HG03342 (cell line): Measurements from ENCODE around the gene BLNK.

ENCODE experiments used
- ATAC-seq: cut with Tn5 transposase; IDR thresholded peaks from one replicate; pipeline ENCODE4 v1.9.1; 2021; ENCODE audit warnings: mild to moderate bottlenecking, moderate library complexity; ENCODE audit not compliant: unreplicated experiment

Gene BLNK

GRCh38 chr10:96289218-96289910 lies 18.0 kb upstream of the BLNK start:
- no peak for ATAC-seq

GRCh38 chr10:96288151-96288621 lies 16.8 kb upstream of the BLNK start:
- peak; percentile 61 for ATAC-seq

GRCh38 chr10:96287392-96288105 lies 16.2 kb upstream of the BLNK start:
- peak; percentile 68 for ATAC-seq

DNA sequence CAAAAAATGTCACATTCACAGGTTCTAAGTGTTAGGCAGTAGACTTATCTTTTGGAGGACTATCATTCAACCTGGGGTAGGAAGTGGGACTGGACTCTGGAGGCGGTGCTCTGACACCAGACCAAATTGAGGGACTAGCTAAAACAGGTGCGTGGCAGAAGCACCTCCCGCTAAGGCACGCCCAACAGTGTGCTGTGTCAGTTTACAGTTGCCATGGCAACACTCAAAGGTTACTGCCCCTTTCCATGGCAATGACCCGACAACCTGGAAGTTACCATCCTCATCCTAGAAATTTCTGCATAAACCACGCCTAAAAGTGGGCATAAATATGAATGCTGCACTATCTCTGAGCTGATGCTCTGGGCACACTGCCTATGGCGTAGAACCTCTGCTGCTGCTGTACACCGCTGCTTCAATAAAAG lies 14.0 kb upstream of the BLNK start:
- ATAC-seq = no peak

DNA sequence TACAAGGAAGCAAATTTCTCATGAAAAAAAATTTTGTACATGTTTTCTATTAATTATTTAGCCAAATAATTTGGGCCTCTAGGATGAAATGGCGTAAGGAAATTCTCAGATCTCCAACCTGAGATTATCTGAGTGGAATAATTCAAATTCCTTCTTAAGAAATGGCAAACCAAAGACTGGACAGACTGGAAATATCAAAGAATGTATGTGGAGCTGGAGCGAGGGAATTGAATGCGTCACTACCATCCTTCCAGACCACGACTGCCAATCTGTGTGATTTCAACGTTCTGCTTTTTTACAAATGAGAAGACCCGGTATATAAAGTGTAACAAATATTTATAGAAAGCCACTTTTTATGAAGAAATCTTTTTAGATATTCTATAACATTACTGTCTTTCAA lies 12.4 kb upstream of the BLNK start:
- no peak for ATAC-seq

GRCh38 chr10:96283351-96283750 lies 12.0 kb upstream of the BLNK start:
- ATAC-seq = no peak

DNA sequence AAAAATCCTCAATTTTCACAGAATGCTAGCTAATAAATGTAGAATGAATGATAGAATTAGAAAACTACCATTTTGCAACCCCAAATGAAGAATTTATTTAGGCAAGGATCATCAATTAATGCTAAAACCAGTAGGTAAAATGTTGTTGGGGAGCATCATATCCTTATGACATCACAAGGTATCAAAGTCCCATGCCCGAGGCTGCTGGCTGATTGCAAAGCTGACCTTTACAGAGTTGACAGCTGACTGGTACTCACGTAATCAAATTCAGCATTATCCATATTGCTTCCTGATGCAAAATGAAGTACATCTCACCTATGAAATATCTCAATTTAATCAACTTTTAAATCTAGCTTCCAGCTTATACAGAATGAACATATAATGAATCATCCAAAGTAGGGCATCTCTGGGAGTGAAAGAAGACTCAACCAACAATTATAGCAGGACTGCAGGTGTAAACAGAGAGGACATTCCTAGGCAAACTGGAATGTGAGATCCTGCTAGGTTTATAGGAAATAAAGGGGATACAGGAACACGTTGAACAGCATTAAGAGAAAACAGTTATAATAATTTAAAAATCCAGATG lies 10.2 kb upstream of the BLNK start:
- ATAC-seq = no peak

- ATAC-seq = no peak
These were observed 9.5 kb upstream of the BLNK start for GRCh38 chr10:96280859-96281258.

- no peak for ATAC-seq
These were observed 7.8 kb upstream of the BLNK start for GRCh38 chr10:96279191-96279641.

DNA sequence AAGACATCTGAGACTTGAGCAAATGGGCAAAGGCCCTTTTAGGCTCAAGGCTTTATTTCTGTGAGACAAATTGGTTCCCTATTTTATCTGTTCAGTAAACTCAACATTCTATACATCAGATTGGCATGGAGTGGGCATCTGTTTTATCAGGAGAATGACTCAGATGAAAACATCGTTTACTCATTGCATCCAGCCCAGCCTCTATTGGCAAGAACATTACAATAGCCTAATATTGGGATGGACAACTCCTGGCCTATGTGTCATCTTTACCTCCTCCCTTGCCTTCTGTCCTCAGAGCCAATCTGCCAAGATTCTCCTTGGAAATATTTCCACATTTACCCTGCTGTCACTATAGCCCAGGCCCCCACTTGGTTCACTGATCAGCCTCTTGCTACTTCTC lies 5.5 kb upstream of the BLNK start:
- ATAC-seq = no peak

- no peak for ATAC-seq
These were observed 5.1 kb upstream of the BLNK start for GRCh38 chr10:96276426-96276825.

DNA sequence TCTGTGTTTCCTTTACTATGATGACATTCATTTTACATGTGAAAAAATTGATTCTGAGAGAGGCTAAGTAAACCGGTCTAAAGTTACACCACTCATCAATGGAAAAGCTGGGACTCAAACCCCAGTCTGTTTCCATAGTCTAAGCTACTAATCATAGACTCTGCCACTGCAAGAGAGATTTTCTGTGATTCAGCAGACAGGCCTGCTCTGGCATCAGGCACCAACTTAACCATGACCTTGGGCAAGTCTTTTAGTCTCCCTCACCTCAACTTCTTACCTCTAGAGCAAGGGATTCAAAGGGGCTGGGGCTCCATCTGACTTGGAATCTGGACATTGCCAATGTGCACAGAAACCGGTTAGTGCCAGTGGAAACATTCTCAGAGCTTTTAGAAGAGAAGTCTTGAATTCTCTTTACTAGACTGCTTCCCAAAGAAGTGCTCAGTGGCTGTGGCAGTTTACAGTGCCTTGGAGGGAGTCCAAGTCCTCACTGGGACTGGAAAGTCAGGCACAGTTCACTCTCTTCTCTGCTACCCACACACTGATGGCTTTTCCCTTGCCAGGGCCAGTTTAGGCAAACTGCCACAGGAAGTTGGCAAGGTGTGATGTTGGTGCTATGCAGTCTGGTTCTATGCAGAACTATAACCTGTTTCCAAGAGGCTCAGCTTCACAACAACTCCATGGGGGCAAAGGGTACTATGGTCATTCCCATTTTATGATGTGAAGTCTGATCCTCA lies 4.5 kb upstream of the BLNK start:
- no peak for ATAC-seq

- ATAC-seq = peak; percentile 5
These were observed 1.2 kb upstream of the BLNK start for GRCh38 chr10:96272316-96273280.

DNA sequence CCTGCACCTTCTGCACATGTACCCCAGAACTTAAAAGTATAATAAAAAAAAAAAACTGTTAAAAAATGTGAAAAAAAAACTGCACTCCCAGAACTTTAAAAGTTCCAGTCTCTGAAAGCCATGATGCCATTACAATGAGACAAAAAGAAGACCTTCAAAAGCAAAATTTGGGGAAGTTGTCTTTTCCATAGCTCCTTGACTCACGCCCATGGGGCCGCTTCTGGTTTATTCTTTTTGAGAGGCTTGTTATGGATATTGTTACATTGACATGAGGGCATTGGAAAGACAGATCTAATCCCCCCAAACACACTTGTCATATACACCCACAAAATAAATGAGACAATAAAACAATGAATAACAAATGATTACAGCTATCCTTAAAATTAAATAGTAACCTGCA lies 798 bp downstream of the BLNK start:
- no peak for ATAC-seq

GRCh38 chr10:96269438-96270300 lies 1.7 kb downstream of the BLNK start:
- ATAC-seq = no peak

DNA sequence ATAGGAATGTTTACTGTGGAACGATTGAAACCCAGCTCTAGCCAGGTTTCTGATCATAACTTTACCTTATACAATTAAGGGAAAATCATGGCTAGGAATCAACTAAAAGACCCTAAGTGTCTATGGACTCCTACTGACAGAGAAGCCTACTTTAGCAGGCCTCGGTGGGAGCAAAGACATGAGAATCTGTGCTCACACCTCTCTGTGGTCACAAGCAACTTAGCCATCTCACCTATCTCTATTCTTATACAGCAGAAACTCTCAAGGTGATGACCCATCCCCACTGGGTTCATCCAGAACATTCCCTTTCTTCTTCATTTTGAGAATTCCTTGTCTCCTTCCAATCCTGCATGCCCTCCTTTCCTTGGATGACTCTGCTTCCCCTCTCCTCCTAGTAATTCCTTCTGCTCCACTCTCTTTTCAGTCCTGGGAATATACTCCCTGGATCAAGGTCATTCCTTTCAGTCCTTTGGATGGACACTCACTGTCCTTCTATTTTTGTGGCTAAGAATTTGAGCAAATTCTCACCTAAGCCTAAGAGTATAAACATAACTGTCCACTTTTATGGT lies 2.9 kb downstream of the BLNK start:
- no peak for ATAC-seq

DNA sequence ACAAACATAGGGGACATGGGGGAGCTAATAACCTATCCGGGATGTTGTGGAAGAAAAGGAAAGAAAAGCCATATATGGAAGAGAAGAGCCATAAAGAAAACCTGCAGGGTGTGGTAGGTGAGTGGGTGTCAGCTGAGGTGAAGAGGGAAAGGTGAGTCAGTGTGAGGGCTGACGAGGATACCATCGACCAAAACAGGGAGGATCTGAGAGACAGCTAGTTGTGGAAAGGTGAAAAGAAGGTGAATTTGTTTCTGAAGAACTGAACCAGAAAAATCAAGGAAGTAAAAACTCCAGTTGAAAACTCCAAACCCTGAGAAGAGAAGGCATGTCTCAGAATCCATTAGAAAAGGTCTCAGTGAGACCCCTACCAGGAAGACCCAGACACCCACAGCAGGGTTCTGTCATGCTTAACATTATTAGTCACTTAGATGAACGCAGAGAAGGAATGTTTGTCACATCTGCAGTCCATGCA lies 4.1 kb downstream of the BLNK start:
- ATAC-seq = no peak

DNA sequence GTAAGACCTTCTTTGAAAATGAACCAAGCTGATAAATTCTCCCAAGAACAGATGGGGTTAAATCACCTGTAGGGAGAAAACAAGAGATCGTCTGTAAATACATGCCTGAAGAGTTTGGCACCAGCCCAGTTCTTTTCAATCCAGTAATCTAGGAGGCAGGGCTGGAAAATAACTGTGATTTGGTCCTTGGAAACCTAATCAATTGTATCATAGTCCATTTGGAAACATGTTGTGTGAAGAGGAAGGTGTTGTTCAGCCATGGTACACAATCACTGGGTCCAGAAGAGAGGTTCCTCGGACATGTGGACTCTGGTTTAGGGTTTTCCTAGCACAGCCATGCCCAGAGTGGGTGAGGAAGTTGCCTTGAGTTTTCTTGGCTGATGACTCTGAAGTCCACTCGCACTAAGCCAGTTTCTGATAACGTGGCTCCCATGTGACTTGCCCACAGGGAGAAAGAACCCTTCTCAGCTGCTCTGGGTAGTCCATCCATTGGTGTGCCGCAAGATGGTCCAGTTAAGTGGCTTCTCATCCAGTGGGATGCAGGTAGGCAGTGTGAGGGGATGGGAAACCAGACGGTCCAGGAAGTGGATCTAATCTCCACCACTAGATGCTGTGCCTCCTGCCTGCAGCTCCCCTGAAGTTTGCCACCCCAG lies 5.1 kb downstream of the BLNK start:
- ATAC-seq = no peak
